SK-N-SH (cell line): ENCODE measurements around the gene ACAP3.

Experiments used
- FOXM1 ChIP-seq: IDR thresholded peaks from 2 replicates; pipeline ENCODE4 v1.4.0; 2012; ENCODE audit warnings: low read depth, mild to moderate bottlenecking
- GABPA ChIP-seq: IDR thresholded peaks from 2 replicates; pipeline ENCODE4 v1.4.0; 2012; ENCODE audit warnings: low read depth, mild to moderate bottlenecking
- POLR2AphosphoS5 ChIP-seq: IDR thresholded peaks from 2 replicates; pipeline ENCODE4 v1.6.1; 2012; ENCODE audit warnings: low read depth, low read length
- SMC3 ChIP-seq: IDR thresholded peaks from 2 replicates; pipeline ENCODE4 v1.6.1; 2012; ENCODE audit warnings: low read depth, low read length, improper control_type of control experiment
- TF ChIP-seq, protein P1 (sequence below): fragments of 200-600 bp; sonication (generic); IDR thresholded peaks from 2 replicates; pipeline ENCODE4 v1.6.1; 2017; ENCODE audit warnings: antibody characterized with exemption, mild to moderate bottlenecking, moderate library complexity

DNA sequence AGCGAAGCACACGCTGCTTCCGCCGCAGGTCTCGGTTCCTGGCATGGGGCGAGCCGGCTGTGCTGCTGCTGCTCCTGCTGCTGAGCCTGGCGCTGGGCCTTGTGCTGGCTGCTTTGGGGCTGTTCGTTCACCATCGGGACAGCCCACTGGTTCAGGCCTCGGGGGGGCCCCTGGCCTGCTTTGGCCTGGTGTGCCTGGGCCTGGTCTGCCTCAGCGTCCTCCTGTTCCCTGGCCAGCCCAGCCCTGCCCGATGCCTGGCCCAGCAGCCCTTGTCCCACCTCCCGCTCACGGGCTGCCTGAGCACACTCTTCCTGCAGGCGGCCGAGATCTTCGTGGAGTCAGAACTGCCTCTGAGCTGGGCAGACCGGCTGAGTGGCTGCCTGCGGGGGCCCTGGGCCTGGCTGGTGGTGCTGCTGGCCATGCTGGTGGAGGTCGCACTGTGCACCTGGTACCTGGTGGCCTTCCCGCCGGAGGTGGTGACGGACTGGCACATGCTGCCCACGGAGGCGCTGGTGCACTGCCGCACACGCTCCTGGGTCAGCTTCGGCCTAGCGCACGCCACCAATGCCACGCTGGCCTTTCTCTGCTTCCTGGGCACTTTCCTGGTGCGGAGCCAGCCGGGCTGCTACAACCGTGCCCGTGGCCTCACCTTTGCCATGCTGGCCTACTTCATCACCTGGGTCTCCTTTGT is 26.0 kb upstream of the ACAP3 start:
- TF ChIP-seq, protein P1, sequence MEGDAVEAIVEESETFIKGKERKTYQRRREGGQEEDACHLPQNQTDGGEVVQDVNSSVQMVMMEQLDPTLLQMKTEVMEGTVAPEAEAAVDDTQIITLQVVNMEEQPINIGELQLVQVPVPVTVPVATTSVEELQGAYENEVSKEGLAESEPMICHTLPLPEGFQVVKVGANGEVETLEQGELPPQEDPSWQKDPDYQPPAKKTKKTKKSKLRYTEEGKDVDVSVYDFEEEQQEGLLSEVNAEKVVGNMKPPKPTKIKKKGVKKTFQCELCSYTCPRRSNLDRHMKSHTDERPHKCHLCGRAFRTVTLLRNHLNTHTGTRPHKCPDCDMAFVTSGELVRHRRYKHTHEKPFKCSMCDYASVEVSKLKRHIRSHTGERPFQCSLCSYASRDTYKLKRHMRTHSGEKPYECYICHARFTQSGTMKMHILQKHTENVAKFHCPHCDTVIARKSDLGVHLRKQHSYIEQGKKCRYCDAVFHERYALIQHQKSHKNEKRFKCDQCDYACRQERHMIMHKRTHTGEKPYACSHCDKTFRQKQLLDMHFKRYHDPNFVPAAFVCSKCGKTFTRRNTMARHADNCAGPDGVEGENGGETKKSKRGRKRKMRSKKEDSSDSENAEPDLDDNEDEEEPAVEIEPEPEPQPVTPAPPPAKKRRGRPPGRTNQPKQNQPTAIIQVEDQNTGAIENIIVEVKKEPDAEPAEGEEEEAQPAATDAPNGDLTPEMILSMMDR = no peak
- TF ChIP-seq SMC3 (no peak), GABPA (no peak), POLR2AphosphoS5 (no peak), FOXM1 (no peak)
